ENCODE data around the gene HMGA1. TPM values are rescaled to one million over a fixed set of nuclear protein-coding genes. Genes with fewer than 3 reads are reported as not detected.

The HMGA1 gene
- total and polyA plus RNA-seq, 2 of the 13 experiments (the other 11 are each of a cell fraction or from before 2014, with no cell fraction given), result 117 to 145 TPM

- TF ChIP-seq ZNF609 (CRISPR knock-in tag; IDR thresholded peaks at IDR 0.05; ENCODE audit: borderline replicate concordance) (no peak; the same call in none of the 2 replicates), CAMTA2 (CRISPR knock-in tag; IDR thresholded peaks at IDR 0.05; ENCODE audit: borderline replicate concordance) (no peak), ZNF670 (CRISPR knock-in tag; IDR thresholded peaks at IDR 0.05; ENCODE audit: borderline replicate concordance) (peak; percentile 91; the same call in 1 of the 2 replicates), ZMYM4 (CRISPR knock-in tag; IDR thresholded peaks at IDR 0.05) (peak; percentile 93), BORCS8-MEF2B (CRISPR knock-in tag; IDR thresholded peaks at IDR 0.05) (no peak), IRF2 (CRISPR knock-in tag; IDR thresholded peaks at IDR 0.05) (peak; percentile 48; the same call in 1 of the 2 replicates), ZNF33B (CRISPR knock-in tag; IDR thresholded peaks at IDR 0.05) (no peak; the same call in 1 of the 2 replicates), CENPX (CRISPR knock-in tag; IDR thresholded peaks at IDR 0.05) (no peak), WIZ (CRISPR knock-in tag; IDR thresholded peaks at IDR 0.05) (peak; percentile 61; the same call in 1 of the 2 replicates), ZNF766 (CRISPR knock-in tag; IDR thresholded peaks at IDR 0.05; ENCODE audit: borderline replicate concordance) (no peak; the same call in 1 of the 2 replicates), RAD51 (IDR thresholded peaks at IDR 0.05; ENCODE audit: borderline replicate concordance) (no peak), ZBTB44 (CRISPR knock-in tag; IDR thresholded peaks at IDR 0.05) (no peak), ZNF335 (CRISPR knock-in tag; IDR thresholded peaks at IDR 0.05) (peak; percentile 98), ZNF747 (CRISPR knock-in tag; IDR thresholded peaks at IDR 0.05; ENCODE audit: borderline replicate concordance) (no peak), CREBL2 (CRISPR knock-in tag; IDR thresholded peaks at IDR 0.05; ENCODE audit: borderline replicate concordance) (peak; percentile 70; the same call in 1 of the 2 replicates), NR1H2 (CRISPR knock-in tag; IDR thresholded peaks at IDR 0.05; ENCODE audit: borderline replicate concordance, low read depth) (no peak), NCOR1 (IDR thresholded peaks at IDR 0.05; ENCODE audit: borderline replicate concordance, low read length) (peak; percentile 28; the same call in 1 of the 2 replicates), AGO1 (IDR thresholded peaks at IDR 0.05; ENCODE audit: low read depth, low read length, poor library complexity, severe bottlenecking) (peak; percentile 88), AGO2 (optimal IDR thresholded peaks at IDR 0.05; ENCODE audit: low read depth, low read length) (peak; percentile 87), ZNF503 (CRISPR knock-in tag; IDR thresholded peaks at IDR 0.05) (peak; percentile 35; the same call in 1 of the 2 replicates)
Measured at GRCh38 chr6:34248727-34249468, 12.2 kb downstream of the HMGA1 start, which contains the start of gene SMIM29 (continued).

Data from HepG2 (cell line).